PC-9 (cell line): Measurements from ENCODE around the gene MAGI2.

Experiments
- EZH2 ChIP-seq: fragments of 200-600 bp; sonication (generic); IDR thresholded peaks from 2 replicates; pipeline ENCODE4 v1.8.0; 2017; ENCODE audit warnings: antibody characterized with exemption, low read depth
- TF ChIP-seq, protein P1 (sequence below): fragments of 200-600 bp; sonication (generic); conservative IDR thresholded peaks from 2 replicates; pipeline ENCODE4 v1.6.1; 2017; ENCODE audit warnings: mixed run types, antibody characterized with exemption, mild to moderate bottlenecking, moderate library complexity

DNA sequence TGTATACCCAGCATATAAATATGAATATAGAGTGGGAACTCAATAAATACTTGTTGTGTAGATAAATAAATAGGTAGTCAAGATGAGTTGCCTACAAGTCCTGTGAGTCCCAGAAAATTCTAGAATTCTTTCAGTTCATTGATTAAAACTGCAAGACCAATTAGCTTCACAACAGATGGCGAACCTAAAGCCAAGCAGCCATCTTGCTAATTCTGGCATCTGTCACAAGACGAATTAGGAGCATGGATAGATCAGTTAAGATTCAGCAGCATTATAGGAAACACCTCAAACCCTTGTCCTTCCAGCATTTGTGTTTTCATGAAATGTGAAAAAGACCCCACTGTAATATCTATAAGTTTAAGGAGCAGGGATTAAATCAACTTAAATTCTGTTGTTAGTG lies 552.7 kb downstream of the MAGI2 start:
- TF ChIP-seq, protein P1, sequence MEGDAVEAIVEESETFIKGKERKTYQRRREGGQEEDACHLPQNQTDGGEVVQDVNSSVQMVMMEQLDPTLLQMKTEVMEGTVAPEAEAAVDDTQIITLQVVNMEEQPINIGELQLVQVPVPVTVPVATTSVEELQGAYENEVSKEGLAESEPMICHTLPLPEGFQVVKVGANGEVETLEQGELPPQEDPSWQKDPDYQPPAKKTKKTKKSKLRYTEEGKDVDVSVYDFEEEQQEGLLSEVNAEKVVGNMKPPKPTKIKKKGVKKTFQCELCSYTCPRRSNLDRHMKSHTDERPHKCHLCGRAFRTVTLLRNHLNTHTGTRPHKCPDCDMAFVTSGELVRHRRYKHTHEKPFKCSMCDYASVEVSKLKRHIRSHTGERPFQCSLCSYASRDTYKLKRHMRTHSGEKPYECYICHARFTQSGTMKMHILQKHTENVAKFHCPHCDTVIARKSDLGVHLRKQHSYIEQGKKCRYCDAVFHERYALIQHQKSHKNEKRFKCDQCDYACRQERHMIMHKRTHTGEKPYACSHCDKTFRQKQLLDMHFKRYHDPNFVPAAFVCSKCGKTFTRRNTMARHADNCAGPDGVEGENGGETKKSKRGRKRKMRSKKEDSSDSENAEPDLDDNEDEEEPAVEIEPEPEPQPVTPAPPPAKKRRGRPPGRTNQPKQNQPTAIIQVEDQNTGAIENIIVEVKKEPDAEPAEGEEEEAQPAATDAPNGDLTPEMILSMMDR = no peak
- no peak for TF ChIP-seq EZH2
